ENCODE data around the gene IMMT. TPM values are rescaled to one million over a fixed set of nuclear protein-coding genes. Genes with fewer than 3 reads are reported as not detected.

The IMMT gene
- polyA plus RNA-seq, 1 donor = 120 TPM

GRCh38 chr2:86143307-86143706, 52.0 kb downstream of the IMMT start:
- no peak for DNase-seq

GRCh38 chr2:86142436-86143257, 52.6 kb downstream of the IMMT start:
- no peak for DNase-seq

DNA sequence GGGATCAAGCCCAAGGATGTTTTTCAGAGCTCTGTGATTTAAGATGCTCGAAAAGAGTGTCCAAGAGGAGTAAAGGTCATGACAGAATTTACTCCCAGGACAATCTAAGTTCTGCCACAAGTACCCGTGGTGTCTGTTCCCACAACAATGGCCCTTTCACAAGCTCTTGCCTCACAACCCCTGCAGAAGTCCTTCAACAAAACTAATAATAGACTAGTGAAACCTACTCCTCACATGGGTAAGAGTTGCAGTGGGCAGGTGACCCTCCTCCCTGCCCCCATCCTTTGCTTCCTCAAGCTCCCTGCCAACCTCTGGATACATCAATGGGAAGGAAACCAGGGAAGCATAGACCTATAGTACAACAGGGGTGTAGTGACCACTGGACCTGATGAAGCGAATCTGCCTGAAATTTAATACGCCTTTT, 54.3 kb downstream of the IMMT start:
- DNase-seq = peak; percentile 48

DNA sequence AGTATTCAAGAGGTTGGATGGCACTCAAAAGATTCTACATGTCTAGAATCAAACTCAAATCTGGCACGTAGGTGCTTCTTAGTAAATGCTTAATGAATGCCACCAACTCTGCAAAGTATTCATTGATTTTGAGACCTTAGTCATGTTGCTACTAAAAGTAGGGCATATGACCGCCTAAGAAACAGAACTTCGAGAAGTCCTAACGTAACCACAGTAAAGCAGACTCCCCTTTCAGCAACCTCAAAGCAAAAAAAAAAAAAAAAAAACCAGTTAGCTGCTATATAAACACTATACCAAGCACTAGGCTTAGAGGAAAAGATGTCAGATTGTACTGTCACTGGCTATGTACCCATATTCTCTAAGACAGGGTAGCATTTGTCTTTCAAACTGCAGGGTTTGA, 55.3 kb downstream of the IMMT start:
- no peak for DNase-seq

DNA sequence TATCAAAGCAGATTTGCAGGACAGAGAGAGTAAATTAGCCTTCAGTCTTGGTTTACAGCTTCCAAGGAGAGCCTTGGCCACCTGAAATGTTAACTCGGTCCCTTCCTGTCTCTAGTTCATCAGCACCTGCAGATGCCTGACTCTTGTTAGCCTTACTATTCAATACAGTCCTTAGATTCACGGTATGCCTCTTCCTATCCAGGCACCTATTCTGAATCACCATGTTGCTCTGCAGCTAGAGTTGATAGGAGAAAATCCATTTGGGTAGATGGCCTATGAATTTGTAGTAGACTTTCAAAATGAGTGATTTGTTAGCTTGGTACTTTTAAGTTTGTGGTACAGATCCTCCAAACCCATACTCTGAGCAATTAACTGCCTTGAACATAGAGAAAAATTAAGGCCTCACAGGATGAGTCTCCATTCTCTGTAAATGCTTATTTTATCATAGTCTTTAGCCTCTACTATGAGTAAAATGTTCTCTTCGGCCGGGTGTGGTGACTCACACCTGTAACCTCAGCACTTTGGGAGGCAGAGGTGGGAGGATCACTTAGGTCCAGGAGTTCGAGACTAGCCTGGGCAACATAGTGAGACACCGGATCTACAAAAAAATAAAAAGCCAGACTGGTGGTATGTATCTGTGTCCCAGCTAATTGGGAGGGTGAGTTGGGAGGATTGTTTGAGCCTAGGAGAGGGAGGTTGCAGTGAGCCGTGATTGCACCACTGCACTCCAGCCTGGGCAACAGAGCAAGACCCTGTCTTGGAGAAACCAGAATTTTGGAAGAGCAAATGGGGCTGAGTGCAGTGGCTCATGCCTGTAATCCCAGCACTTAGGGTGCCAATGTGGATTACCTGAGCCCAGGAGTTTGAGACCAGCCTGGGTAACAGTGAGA, 56.3 kb downstream of the IMMT start:
- DNase-seq = no peak

DNA sequence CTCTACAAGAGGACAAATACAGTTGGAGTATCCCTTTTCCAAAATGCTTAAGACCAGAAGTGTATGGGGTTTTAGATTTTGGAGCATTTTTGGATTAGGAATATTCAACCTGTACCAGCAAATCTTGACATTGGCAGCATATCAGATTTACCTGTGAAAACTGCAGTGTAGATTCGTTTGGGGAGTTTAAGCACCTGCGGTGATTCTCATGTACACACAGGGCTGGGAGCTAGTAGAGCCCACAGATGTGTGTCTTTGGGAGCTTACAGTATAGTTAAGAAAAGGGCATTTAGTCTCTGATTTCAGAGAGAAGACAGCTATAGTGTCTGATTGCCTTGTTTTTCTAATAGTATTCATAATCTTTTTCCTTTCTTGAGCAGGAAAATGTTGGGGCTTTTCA, 59.1 kb downstream of the IMMT start:
- DNase-seq = no peak

DNA sequence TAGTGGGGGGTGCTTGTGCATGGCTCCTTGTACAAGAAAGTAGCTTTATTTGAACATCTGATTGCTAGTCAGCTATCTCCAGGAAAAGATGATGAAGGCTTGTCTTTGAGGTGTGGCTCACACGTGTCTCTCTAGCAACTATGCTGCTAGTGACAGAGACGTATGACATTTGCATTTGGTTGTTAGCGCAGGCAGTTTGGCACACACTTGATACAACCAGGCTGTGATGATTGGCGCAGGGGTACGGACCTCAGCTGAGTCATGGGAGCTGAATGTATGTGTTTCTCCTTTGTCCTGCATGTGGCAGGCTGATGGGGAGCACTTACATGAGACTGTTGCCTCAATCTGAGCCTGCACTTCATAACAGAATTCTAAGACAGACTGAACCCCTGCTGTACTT, 59.6 kb downstream of the IMMT start:
- DNase-seq = no peak

GRCh38 chr2:86134709-86135108, 60.6 kb downstream of the IMMT start:
- no peak for DNase-seq

DNA sequence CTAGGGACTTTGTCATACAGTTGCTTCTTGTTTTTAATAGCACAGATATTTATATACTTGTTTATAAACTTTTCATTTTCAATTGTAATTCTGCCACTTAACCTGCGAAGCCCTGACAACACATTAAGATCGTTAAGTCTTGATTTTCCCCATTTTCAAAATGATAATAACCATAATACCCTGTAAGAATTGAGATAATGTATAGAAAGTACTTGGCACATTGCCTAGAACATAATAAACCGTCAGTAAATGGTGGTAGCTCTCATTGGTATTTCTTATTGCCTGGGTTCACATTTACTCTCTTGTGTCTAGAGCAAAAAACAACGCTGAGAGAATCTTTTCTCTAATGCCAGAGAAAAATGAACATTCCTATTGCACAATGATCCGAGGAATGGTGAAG, 70.6 kb downstream of the IMMT start:
- DNase-seq = no peak

GRCh38 chr2:86123328-86123925, 71.8 kb downstream of the IMMT start:
- no peak for DNase-seq

- no peak for DNase-seq
Measured at GRCh38 chr2:86118130-86118529, 77.1 kb downstream of the IMMT start.

GRCh38 chr2:86107031-86107430, 88.2 kb downstream of the IMMT start:
- DNase-seq = no peak

- peak; percentile 95 for DNase-seq
Measured at GRCh38 chr2:86105969-86106945, 89.0 kb downstream of the IMMT start, which contains the start of gene PTCD3. Gene PTCD3, plus strand, starts transcription at chr2:86106235. Its CDS starts 13 bp downstream, at chr2:86106248.

DNA sequence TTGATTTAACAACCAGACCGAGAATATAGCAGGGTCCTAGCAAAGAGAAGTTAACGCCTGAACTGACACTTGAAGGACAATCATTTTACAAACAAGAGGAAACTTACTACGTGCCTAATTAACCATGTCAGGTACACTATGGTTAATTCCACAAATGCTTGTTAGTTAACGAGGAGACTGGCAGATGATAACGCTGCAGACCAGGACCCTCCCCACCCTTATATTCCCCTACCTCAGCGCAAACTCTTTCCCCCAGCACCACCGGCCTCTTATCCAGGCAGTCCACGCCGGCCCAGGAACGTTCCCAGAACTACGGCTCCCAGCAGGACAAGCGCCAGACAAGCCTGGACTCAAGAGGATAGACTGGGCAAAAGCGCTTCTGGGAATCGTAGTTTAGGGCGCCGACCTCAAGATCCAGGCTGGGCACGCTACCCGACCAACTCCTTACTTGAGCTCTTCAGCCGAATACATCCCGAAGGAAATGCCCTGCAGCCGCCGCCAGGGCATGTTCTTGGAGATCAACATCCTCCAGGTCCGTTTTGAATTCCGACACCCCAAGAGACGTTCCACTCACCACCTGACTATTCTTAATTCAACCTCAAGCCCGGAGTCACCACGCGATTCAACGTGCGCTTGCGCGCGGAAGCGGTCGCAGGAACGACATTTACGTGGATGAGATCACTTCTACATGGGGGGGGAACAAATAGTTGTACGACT, 89.9 kb downstream of the IMMT start, which contains the start of gene POLR1A:
Gene POLR1A, minus strand, starts transcription at position 635 of the 717 bp plus-strand sequence. Its CDS starts 110 bp downstream, at position 525.
- peak; percentile 94 for DNase-seq

DNA sequence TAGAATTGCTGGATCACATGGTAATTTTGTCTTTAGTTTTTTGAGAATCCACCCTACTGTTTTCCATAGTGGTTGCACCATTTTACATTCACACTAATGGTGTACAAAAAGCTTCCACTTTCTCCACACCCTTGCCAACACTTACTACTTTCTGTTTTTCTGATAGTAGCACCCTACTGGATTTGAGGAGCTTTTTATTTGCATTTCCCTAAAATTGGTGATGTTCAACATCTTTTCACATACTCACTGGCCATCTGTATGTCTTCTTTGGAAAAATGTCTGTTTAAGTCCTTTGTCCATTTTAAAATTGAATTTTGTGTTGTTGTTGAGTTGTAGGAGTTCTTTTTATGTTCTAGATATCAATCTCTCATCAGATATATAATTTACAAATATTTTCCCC, 93.1 kb downstream of the IMMT start:
- no peak for DNase-seq

- no peak for DNase-seq
Measured at GRCh38 chr2:86097913-86098312, 97.3 kb downstream of the IMMT start.

GRCh38 chr2:86097114-86097896, 98.0 kb downstream of the IMMT start:
- no peak for DNase-seq

- no peak for DNase-seq
Measured at GRCh38 chr2:86094229-86094628, 101.0 kb downstream of the IMMT start.

Measured in left kidney (tissue), 2 donors.